K562 treated with DMSO at 1 percent for 4 hours (cell line): ENCODE data around the gene CNTNAP3. TPM values are rescaled to one million over a fixed set of nuclear protein-coding genes. Genes with fewer than 3 reads are reported as not detected.

Source experiments
- total RNA-seq: library from RNA; unstranded; fragments of 300-600 nt; gene quantifications from 2 replicates; pipeline ENCODE4 v1.2.3, GENCODE V29; 2022; ENCODE audit not compliant: insufficient read depth

CNTNAP3 gene
- not detected in 2 replicates for total RNA-seq

DNA sequence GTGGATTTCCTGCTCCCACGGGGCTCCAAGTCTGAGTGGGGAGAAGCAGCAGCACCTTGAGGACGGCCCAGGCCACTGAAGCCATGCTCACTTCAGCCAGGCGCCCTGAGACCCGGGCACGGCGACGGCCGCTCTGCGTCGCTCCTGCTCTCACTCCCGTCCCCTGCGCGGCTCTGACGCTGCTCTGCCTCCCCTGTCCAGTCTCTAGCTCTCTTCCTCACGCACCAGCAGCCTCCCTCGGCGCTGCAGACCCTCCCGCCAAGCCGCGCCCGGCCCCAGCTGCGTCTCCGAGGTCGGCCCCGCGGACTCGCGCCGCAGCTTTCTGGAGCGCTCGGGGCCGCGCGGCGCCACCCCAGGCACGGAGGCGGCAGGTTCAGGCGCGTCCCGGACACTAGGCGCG, at the start of gene CNTNAP3:
Gene CNTNAP3 (minus strand): TSS at position 188 of the 400 bp plus-strand sequence. CDS start 103 bp downstream, at position 85.

Other genes with a start within 250 kb of the CNTNAP3 start
- not detected in 2 replicates for gene SPATA31A1, start 67.5 kb upstream of the CNTNAP3 start, total RNA-seq